SK-N-SH treated with all-trans-retinoic acid at 6 μM for 48 hours (cell line): Measurements from ENCODE around the gene CLDN16.

ENCODE experiments used
- ATAC-seq: fragments of 200-7000 bp; cut with Tn5 transposase; 3 replicates; pipeline ENCODE4 v1.9.1; 2020; ENCODE audit warnings: mild to moderate bottlenecking, moderate library complexity
- ARNTL ChIP-seq: fragments of 450-650 bp; formaldehyde crosslinking; IDR thresholded peaks from 2 replicates; pipeline ENCODE4 v1.5.0; 2020; ENCODE audit warnings: low read depth, mild to moderate bottlenecking, moderate library complexity, borderline replicate concordance
- BACH2 ChIP-seq: fragments of 250-450 bp; sonication (Bioruptor Pico); IDR thresholded peaks from 2 replicates; pipeline ENCODE4 v1.9.0; 2021; ENCODE audit warnings: mild to moderate bottlenecking, borderline replicate concordance
- CREB5 ChIP-seq: fragments of 250-450 bp; sonication (Bioruptor Pico); IDR thresholded peaks from 2 replicates; pipeline ENCODE4 v1.5.1; 2020; ENCODE audit warnings: low read depth, mild to moderate bottlenecking, moderate library complexity
- CSDC2 ChIP-seq: fragments of 250-450 bp; sonication (Bioruptor Pico); IDR thresholded peaks from 2 replicates; pipeline ENCODE4 v1.5.0; 2020; ENCODE audit warnings: mild to moderate bottlenecking, moderate library complexity
- CSRNP3 ChIP-seq: fragments of 250-450 bp; sonication (Bioruptor Pico); IDR thresholded peaks from 2 replicates; pipeline ENCODE4 v1.5.1; 2021; ENCODE audit warnings: mild to moderate bottlenecking, moderate library complexity
- ESRRG ChIP-seq: fragments of 250-450 bp; sonication (Bioruptor Pico); IDR thresholded peaks from 2 replicates; pipeline ENCODE4 v1.6.1; 2021; ENCODE audit warnings: mild to moderate bottlenecking
- GLIS3 ChIP-seq: fragments of 250-450 bp; sonication (Bioruptor Pico); IDR thresholded peaks from 2 replicates; pipeline ENCODE4 v1.5.0; 2020; ENCODE audit warnings: mild to moderate bottlenecking, moderate library complexity
- OSR1 ChIP-seq: fragments of 250-450 bp; sonication (Bioruptor Pico); IDR thresholded peaks from 2 replicates; pipeline ENCODE4 v1.8.0; 2022; ENCODE audit warnings: moderate library complexity, mild to moderate bottlenecking, inconsistent platforms
- PATZ1 ChIP-seq: fragments of 250-450 bp; sonication (Bioruptor Pico); IDR thresholded peaks from 2 replicates; pipeline ENCODE4 v1.8.0; 2020; ENCODE audit warnings: mild to moderate bottlenecking, moderate library complexity, borderline replicate concordance
- PPARA ChIP-seq: fragments of 250-450 bp; sonication (Bioruptor Pico); IDR thresholded peaks from 2 replicates; pipeline ENCODE4 v1.5.0; 2020; ENCODE audit warnings: mild to moderate bottlenecking, borderline replicate concordance
- SNAI2 ChIP-seq: fragments of 250-450 bp; sonication (Bioruptor Pico); IDR thresholded peaks from 2 replicates; pipeline ENCODE4 v1.5.0; 2020; ENCODE audit warnings: mild to moderate bottlenecking, moderate library complexity
- TCF4 ChIP-seq: fragments of 250-450 bp; sonication (Bioruptor Pico); IDR thresholded peaks from 2 replicates; pipeline ENCODE4 v1.8.0; 2021; ENCODE audit warnings: mild to moderate bottlenecking, moderate library complexity, borderline replicate concordance
- TOX ChIP-seq: fragments of 250-450 bp; sonication (Bioruptor Pico); IDR thresholded peaks from 2 replicates; pipeline ENCODE4 v1.8.0; 2021; ENCODE audit warnings: mild to moderate bottlenecking, moderate library complexity, borderline replicate concordance
- TSHZ2 ChIP-seq: fragments of 250-450 bp; sonication (Bioruptor Pico); IDR thresholded peaks from 2 replicates; pipeline ENCODE4 v1.5.0; 2020; ENCODE audit warnings: mild to moderate bottlenecking, moderate library complexity
- ZC3H10 ChIP-seq: fragments of 250-450 bp; sonication (Bioruptor Pico); IDR thresholded peaks from 2 replicates; pipeline ENCODE4 v1.5.1; 2021; ENCODE audit warnings: mild to moderate bottlenecking, moderate library complexity
- ZFP3 ChIP-seq: fragments of 250-450 bp; sonication (Bioruptor Pico); IDR thresholded peaks from 2 replicates; pipeline ENCODE4 v1.5.0; 2020; ENCODE audit warnings: mild to moderate bottlenecking, moderate library complexity
- ZFP30 ChIP-seq: fragments of 450-650 bp; formaldehyde crosslinking; IDR thresholded peaks from 2 replicates; pipeline ENCODE4 v1.5.0; 2022; ENCODE audit warnings: mild to moderate bottlenecking, moderate library complexity
- ZNF565 ChIP-seq: fragments of 450-650 bp; formaldehyde crosslinking; conservative IDR thresholded peaks from 2 replicates; pipeline ENCODE4 v1.5.0; 2020; ENCODE audit warnings: low read depth, mild to moderate bottlenecking, moderate library complexity
- ZNF70 ChIP-seq: fragments of 450-650 bp; formaldehyde crosslinking; IDR thresholded peaks from 2 replicates; pipeline ENCODE4 v1.5.0; 2020; ENCODE audit warnings: mild to moderate bottlenecking, moderate library complexity

CLDN16 gene

GRCh38 chr3:190346541-190346940 is 41.4 kb upstream of the CLDN16 start:
- ATAC-seq: no peak
- TF ChIP-seq ZC3H10 (CRISPR knock-in tag) (no peak), CSDC2 (no peak), ZFP3 (CRISPR knock-in tag) (no peak), PPARA (CRISPR knock-in tag) (no peak), ESRRG (no peak), ARNTL (CRISPR knock-in tag) (no peak), SNAI2 (CRISPR knock-in tag) (no peak), TSHZ2 (CRISPR knock-in tag) (no peak), BACH2 (no peak), OSR1 (no peak), ZNF70 (CRISPR knock-in tag) (no peak), TOX (CRISPR knock-in tag) (no peak)

GRCh38 chr3:190352861-190353457 is 35.0 kb upstream of the CLDN16 start:
- no peak for ATAC-seq
- TF ChIP-seq ZNF565 (CRISPR knock-in tag): no peak

GRCh38 chr3:190356246-190356645 is 31.7 kb upstream of the CLDN16 start:
- TF ChIP-seq BACH2: no peak
- no peak for TF ChIP-seq ZFP3 (CRISPR knock-in tag)
- TF ChIP-seq PATZ1 (CRISPR knock-in tag): no peak
- no peak for ATAC-seq

GRCh38 chr3:190357468-190357867 is 30.5 kb upstream of the CLDN16 start:
- no peak for TF ChIP-seq TSHZ2 (CRISPR knock-in tag)
- TF ChIP-seq ZFP3 (CRISPR knock-in tag): no peak
- no peak for ATAC-seq

- ATAC-seq: no peak
- TF ChIP-seq GLIS3 (CRISPR knock-in tag) (no peak), OSR1 (no peak), BACH2 (no peak), TCF4 (CRISPR knock-in tag) (no peak), CSDC2 (no peak), ZNF565 (CRISPR knock-in tag) (no peak), TSHZ2 (CRISPR knock-in tag) (no peak), ZFP30 (no peak), CSRNP3 (CRISPR knock-in tag) (no peak), ZC3H10 (CRISPR knock-in tag) (no peak), CREB5 (CRISPR knock-in tag) (no peak)
Measured at GRCh38 chr3:190359813-190360212, 28.1 kb upstream of the CLDN16 start.
